Stimulated activated CD8-positive, alpha-beta memory T cell treated with anti-CD3 and anti-CD28 coated beads, Interleukin-15, amount 100 ng/mL, for 48 hours (primary cell): Measurements from ENCODE around the gene CD33.

Experiments used
- DNase-seq, 2 donors: peaks; one replicate each; pipeline ENCODE4 v3.0.0-alpha.2; 2020; ENCODE audit warnings: low read depth in 2 of 2

Gene CD33

DNA sequence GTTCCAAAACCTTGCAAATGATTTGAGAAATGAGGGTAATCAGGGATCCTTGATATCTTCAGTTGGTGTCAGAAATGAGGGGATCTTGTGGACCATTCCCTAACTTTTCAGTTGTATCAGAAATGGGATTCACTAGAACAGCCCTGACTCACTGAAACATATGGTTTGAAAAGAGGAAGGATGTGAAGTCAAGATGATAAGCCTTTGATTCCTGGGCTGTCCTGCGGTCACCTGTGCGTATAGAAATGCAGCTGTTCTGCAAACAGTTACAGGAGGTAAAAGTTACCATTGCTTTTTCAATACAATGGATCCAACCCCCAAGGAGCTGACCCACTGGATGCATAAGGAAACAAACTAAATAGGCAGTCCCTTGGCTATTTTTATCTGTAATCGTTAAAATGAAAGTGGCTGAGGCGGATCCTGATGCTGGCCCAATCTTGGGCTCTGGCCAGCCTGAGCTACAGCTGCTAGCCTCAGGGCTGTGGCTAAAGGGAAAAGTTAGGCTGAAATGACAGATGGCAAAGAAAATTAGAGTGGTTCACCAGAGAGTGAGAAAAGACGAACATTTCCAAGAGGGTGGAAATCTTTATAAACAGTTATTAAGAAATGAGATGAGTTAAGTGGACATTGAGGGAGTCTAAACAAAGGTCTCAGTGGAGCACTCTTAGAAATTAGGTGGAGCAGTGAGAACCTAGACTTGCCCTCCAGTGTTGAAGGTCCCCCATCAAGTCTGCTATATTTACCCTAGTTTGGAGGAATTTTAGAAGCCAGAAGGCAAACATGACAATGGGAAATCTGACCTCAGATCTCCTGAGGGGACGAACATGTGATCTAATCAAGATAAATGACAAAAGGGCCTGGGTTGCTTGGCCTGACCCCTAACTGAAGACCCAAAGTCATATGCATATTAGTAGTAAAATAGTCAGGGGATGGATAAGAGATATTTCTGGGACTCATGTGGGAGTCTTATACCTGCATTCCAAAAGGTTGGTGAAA lies 33.6 kb downstream of the CD33 start:
- DNase-seq: no peak

DNA sequence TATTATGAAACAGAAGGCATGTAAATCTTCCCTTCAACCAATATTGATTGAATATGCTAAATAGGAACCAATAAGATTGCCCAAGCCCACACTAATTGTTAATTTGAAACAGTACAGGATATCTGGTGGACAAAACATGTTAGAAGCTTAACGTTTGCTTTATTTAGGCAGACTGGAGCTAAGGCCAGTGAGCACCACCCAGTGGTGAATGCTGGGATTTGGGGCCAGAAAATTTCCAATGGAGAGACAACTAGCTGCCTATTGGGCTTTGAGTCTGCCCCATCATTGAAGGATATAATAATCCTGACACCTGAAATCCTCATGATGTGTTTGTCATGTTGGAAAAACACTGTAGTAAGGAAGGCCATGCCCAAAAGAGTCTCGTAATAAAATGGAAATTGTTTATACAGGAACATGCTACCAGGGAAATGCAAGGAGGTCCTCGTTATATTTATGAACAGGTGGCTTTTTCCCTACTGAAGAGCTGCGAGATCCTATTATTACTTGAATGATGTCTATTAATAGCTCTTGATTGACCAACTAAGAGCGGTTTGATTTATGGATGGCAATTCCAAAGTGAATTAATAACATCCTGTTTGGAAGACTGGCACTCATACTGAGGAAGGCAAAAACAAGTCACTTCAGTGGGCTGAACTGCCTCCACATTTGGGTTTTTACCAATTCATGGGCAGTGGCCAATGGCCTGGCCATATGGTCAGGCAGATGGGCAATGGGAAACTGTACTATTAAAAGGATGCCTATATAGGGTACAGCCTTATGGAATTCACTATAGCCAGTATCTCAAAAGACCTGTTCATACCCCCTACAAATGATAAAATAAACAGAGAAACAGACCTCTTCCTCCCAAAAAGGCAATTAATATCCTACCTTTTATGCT lies 34.7 kb downstream of the CD33 start:
- peak in 1 of 2 donors; percentile 17 for DNase-seq

DNA sequence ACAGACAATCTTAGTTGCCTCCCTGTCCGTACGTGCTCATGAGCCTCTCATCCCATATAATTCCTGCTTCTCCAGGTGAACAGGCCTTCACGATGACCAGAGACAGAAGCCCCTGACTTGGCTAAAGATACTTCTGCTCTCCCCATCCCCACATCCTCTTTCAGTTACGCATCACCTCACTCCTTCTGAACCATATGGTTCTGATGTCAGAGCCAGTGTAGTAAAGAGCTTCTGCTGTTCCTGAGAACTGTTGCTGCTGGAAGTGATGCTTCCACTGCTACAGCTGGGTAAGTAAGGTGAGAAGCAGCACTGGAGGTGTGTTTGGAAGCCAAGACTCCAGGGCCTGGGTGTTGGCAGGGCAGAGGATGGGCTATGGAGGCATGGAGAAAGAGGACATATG lies 38.9 kb downstream of the CD33 start:
- DNase-seq: no peak

DNA sequence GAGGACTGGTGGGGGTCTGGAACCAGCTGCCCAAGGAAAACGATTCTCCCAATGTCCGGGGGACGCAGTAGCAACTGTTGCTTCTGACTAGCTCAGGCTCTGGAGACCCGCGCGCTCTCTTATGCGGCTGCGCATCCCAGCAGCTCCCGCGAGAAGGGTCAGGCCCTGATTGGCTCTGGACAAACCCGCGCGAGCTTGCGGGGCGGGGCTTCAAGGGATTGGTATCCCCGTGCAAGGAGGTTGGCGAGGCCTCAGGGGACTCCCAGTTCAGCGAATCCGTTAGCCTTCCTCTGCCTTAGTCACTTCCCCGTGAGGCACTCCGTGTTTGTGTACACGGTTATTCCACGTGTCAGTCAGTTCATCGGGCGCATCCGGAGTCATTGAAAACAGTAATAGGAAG lies 46.2 kb downstream of the CD33 start:
- DNase-seq: no peak

DNA sequence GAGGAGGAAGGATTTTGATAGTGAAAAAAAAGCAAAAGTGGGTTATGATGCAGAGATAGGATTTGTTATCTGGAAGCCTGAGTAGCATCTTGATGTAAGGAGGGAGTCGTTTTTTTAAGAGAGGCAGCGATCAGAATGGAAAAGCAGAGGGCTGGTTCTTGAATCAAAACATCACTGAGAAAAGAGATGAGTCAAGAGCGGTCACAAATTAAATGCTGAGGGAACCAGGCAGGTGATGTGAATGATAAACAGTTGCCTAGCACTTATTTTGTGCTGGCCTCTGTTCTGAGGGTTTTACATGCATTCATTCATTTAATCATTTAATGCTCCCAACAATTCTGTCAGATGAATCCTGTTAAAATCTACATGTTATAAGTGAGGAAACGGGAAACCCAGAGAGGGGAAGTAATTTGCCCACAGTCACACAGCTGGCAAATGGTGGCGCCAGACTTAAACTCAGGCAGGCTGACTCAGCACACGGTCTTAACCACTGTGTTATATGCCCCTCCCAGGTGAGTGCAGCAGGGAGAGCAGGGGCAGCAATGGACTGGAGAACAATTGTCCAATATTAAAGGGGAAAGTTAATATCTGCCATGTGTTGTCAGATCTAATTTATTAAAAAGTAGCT lies 47.4 kb downstream of the CD33 start:
- no peak for DNase-seq

DNA sequence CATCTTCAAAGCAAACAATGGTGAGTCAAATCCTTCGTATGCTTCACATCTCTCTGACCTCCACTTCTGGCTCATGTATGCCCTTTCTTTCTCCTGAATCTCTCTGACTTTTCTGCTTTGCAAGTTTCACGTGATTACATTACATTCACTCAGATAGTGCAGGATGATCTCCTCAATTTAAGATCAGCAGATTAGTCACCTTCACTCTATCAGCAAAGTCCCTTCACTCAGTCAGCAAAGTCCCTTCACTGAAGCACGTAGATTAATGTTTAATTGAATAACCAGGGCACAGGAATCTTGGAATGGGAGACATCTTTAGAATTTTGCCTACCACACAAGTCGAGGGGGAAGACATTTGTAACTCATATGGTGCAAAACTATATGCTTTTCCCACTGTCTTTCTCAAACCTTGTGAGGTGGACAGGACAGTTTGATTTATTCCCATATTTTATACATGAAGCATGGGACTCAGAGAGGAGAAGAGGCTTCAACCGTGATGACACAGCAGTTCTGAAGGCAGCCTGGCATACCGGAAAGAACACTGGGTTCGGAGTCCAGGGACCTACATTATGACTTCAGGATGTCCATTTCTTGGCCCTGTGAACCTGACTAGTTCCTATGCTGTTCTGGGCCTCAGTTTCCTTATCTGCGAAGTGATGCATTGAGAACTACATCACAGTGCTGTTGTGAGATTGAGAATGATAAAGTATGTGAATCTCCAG lies 49.3 kb downstream of the CD33 start:
- DNase-seq: no peak

DNA sequence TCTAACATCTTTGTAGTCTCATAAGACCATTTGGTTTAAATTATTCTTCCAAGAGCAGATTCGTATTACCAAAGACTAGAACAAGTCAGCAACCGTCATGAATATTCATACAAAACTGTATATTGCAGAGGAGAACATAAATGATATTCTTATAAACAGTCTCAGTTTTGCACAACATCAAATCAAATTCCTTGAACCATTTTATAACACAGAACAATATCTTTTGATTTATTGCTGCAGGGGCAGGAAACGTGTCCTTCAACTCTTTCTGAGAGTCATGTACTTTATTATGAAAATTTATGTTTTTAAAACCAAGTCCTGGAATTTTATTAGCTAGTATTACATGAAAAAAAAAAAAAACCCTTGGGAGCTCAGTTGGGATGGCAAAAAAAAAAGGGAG lies 52.2 kb downstream of the CD33 start:
- no peak for DNase-seq

DNA sequence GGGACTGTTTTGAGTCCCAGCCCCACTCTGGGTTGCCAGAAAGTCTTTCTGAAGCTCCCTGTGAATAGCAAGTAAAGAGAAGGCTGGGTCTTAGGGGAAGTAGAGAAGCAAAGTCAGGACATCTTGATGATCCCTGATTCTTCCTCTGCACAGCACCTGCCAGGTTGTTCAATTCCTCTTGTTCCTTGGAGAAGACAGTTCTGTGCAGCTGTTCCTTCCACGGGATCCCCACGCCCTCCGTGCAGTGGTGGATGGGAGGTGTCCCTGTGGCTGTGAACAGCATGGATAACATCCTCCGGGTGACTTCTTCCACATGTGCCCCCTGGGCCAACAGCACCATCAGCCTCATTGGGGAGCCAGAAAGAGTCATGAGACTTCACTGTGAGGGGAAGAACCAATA lies 57.5 kb downstream of the CD33 start:
- no peak for DNase-seq

DNA sequence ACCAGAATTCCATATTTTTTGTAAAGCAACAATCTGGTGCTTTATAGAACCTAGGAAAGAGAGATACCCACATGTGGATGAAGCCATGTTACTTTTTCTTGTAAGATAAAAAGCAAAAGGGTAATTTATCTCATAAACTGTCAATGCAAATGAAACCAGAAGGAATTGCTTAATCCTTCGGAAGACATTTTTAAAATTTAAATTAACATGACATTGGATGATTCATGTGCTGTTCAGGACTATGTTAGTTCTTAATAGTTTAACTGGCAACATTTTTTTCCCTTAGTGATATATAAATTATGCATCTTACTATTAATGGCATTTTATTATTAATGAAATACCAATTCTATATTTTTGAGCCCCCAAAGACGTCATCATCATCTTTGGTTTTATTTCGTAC lies 60.8 kb downstream of the CD33 start:
- DNase-seq: no peak
